Measurements from ENCODE around the gene TNFSF8.

DNA sequence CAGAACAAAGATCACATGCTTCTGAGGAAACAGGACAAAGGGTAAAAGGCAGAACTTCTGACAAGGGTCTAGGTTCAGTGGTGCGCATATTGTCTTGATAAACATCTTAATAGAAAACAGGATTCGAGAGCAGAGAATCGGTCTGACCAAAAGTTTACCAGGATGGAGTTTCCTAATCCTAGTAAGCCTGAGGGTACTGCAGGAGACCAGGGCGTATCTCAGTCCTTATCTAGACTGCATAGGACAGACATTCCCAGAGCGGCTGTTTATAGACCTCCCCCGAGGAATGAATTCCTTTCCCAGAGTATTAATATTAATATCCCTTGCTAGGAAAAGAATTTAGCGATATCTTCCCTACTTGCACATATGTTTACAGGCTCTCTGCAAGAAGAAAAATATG lies 32.4 kb upstream of the TNFSF8 start:
- TF ChIP-seq POLR2AphosphoS5 (IDR thresholded peaks at IDR 0.05; ENCODE audit: low read depth, low read length) (no peak), POLR2A (IDR thresholded peaks at IDR 0.05; ENCODE audit: low read depth, low read length) (no peak), TAF1 (IDR thresholded peaks at IDR 0.05; ENCODE audit: low read depth, low read length) (no peak), PAX5 (IDR thresholded peaks at IDR 0.05; ENCODE audit: insufficient read depth, low read length, severe bottlenecking) (no peak)

Data from GM12891 (cell line).